ENCODE results near the gene PARVB.

- TF ChIP-seq CTCF (IDR thresholded peaks at IDR 0.05; ENCODE audit: control extremely low read depth in 1 of 3, insufficient read depth in 1 of 3, low read depth in 1 of 3, low read length in 3 of 3): no peak
- TF ChIP-seq BRCA1 (IDR thresholded peaks at IDR 0.05; ENCODE audit: low read depth, low read length): no peak
- no peak for TF ChIP-seq TAF1 (IDR thresholded peaks at IDR 0.05; ENCODE audit: low read depth, low read length)
- no peak for TF ChIP-seq RAD21 (IDR thresholded peaks at IDR 0.05 in 1 of 2, conservative IDR thresholded peaks at IDR 0.05 in 1 of 2; ENCODE audit: low read depth in 2 of 2, low read length in 2 of 2)
These were observed 188.8 kb downstream of the PARVB start for GRCh38 chr22:44212936-44213335.
